ENCODE results near the gene ATP5ME.
"Not testable (repeated sequence)": the region's sequence is repeated elsewhere in the genome, so short reads cannot be mapped to it uniquely, and the experiment has no call there.

ATP5ME gene

GRCh38 chr4:636628-637159 lies 37.4 kb downstream of the ATP5ME start:
- DNase-seq: no peak
- TF ChIP-seq CTCF (IDR thresholded peaks at IDR 0.05; ENCODE audit: low read depth, low read length, missing control alignments): no peak
- Histone ChIP-seq H3K27ac (no peak overlapping the region), H3K27me3 (replicated peaks) (peaks cover 4% of the 10 kb centered on the region), H3K4me3 (ENCODE audit: low read depth, low read length) (no peak overlapping the region), H3K36me3 (replicated peaks) (no peaks in the 10 kb centered on the region)
- in situ Hi-C loops (cut with HindIII; ENCODE audit: low pct_ligation_motif_present, low sequenced_read_pairs): no loop called here

GRCh38 chr4:635851-636627 lies 38.0 kb downstream of the ATP5ME start:
- H3K27me3 ChIP-seq (replicated peaks): peaks cover 4% of the 10 kb centered on the region
- H3K27ac ChIP-seq: no peak overlapping the region
- H3K36me3 ChIP-seq (replicated peaks): no peaks in the 10 kb centered on the region
- TF ChIP-seq CTCF (IDR thresholded peaks at IDR 0.05; ENCODE audit: low read depth, low read length, missing control alignments): no peak
- in situ Hi-C loops (cut with HindIII; ENCODE audit: low pct_ligation_motif_present, low sequenced_read_pairs): no loop called here
- no peak for DNase-seq
- no peak overlapping the region for H3K4me3 ChIP-seq (ENCODE audit: low read depth, low read length)

- H3K27me3 ChIP-seq (replicated peaks); in situ Hi-C loops (cut with HindIII; ENCODE audit: low pct_ligation_motif_present, low sequenced_read_pairs); DNase-seq: not testable (repeated sequence)
Measured at GRCh38 chr4:635066-635835, 38.8 kb downstream of the ATP5ME start.

GRCh38 chr4:634599-634985 lies 39.5 kb downstream of the ATP5ME start:
- H3K4me3 ChIP-seq (ENCODE audit: low read depth, low read length): no peak overlapping the region
- TF ChIP-seq CTCF (IDR thresholded peaks at IDR 0.05; ENCODE audit: low read depth, low read length, missing control alignments): no peak
- DNase-seq: no peak
- in situ Hi-C loops (cut with HindIII; ENCODE audit: low pct_ligation_motif_present, low sequenced_read_pairs): no loop called here
- no peaks in the 10 kb centered on the region for H3K36me3 ChIP-seq (replicated peaks)
- H3K27me3 ChIP-seq (replicated peaks): peaks cover 7% of the 10 kb centered on the region
- H3K27ac ChIP-seq: no peak overlapping the region

More at GRCh38 chr4:635066-635835, 38.8 kb downstream of the ATP5ME start:
- not testable (repeated sequence) for H3K36me3 ChIP-seq (replicated peaks); H3K27ac ChIP-seq; H3K4me3 ChIP-seq (ENCODE audit: low read depth, low read length)

- TF ChIP-seq CTCF (IDR thresholded peaks at IDR 0.05; ENCODE audit: low read depth, low read length, missing control alignments): no peak
- Histone ChIP-seq H3K27ac (no peak overlapping the region), H3K4me3 (ENCODE audit: low read depth, low read length) (no peak overlapping the region), H3K27me3 (replicated peaks) (peaks cover 7% of the 10 kb centered on the region), H3K36me3 (replicated peaks) (no peaks in the 10 kb centered on the region)
- in situ Hi-C loops (cut with HindIII; ENCODE audit: low pct_ligation_motif_present, low sequenced_read_pairs): no loop called here
- DNase-seq: no peak
Measured at GRCh38 chr4:633976-634598, 40.0 kb downstream of the ATP5ME start.

GRCh38 chr4:633406-633805 lies 40.7 kb downstream of the ATP5ME start:
- DNase-seq: no peak
- TF ChIP-seq CTCF (IDR thresholded peaks at IDR 0.05; ENCODE audit: low read depth, low read length, missing control alignments): no peak
- Histone ChIP-seq H3K4me3 (ENCODE audit: low read depth, low read length) (no peak overlapping the region), H3K36me3 (replicated peaks) (no peaks in the 10 kb centered on the region), H3K27ac (no peak overlapping the region), H3K27me3 (replicated peaks) (peaks cover 7% of the 10 kb centered on the region)
- in situ Hi-C loops (cut with HindIII; ENCODE audit: low pct_ligation_motif_present, low sequenced_read_pairs): no loop called here
